GM12892 (cell line): ENCODE results near the gene HNRNPD. TPM values are rescaled to one million over a fixed set of nuclear protein-coding genes. Genes with fewer than 3 reads are reported as not detected.
"Not testable (repeated sequence)": the region's sequence is repeated elsewhere in the genome, so short reads cannot be mapped to it uniquely, and the experiment has no call there.

Source experiments
- DNase-seq: peaks from one replicate; pipeline ENCODE4 v3.0.0; 2011; ENCODE audit not compliant: insufficient read length
- FAIRE-seq: peaks from 2 replicates; lab custom pipeline; 2011; peaks lifted over from hg19 to GRCh38; lab: Jason Lieb, UNC
- POLR2A ChIP-seq: IDR thresholded peaks from 2 replicates; pipeline ENCODE4 v1.6.1; 2011; ENCODE audit warnings: low read depth, low read length, control low read depth
- POLR2AphosphoS5 ChIP-seq: IDR thresholded peaks from 2 replicates; pipeline ENCODE4 v1.6.1; 2011; ENCODE audit warnings: low read depth, low read length, control low read depth
- TAF1 ChIP-seq: IDR thresholded peaks from 2 replicates; pipeline ENCODE4 v1.6.1; 2011; ENCODE audit warnings: low read depth, mild to moderate bottlenecking, control low read depth, low read length, borderline replicate concordance
- polyA plus RNA-seq: library from polyadenylated mRNA; unstranded; fragments of >200 nt; gene quantifications from one replicate; pipeline ENCODE4 v1.2.1, GENCODE V29; 2012; ENCODE audit warnings: missing spikeins, inconsistent platforms; ENCODE audit not compliant: missing spikeins

Gene HNRNPD
- polyA plus RNA-seq, result 267 TPM

- peak; percentile 97 for FAIRE-seq
- peak; percentile 96 for TF ChIP-seq POLR2A
- peak; percentile 74 for TF ChIP-seq TAF1
- TF ChIP-seq POLR2AphosphoS5, result peak; percentile 90
- DNase-seq, result peak; percentile 82
These were observed at the start of gene HNRNPD for GRCh38 chr4:82373816-82374625. TSS of gene HNRNPD (minus strand) at chr4:82373991. CDS start at chr4:82373678, 313 bp downstream.

- no peak for FAIRE-seq
- no peak for DNase-seq
- TF ChIP-seq POLR2AphosphoS5, result no peak
- no peak for TF ChIP-seq TAF1
- no peak; the same call in 1 of the 2 replicates for TF ChIP-seq POLR2A
These were observed 48.8 kb upstream of the HNRNPD start for GRCh38 chr4:82422616-82423015.

GRCh38 chr4:82421796-82422560 lies 48.2 kb upstream of the HNRNPD start:
- TF ChIP-seq POLR2A, result peak; percentile 86
- no peak for TF ChIP-seq TAF1
- TF ChIP-seq POLR2AphosphoS5, result peak; percentile 83
- FAIRE-seq (no peak), DNase-seq (no peak)

GRCh38 chr4:82419451-82419850 lies 45.7 kb upstream of the HNRNPD start:
- TF ChIP-seq POLR2AphosphoS5 (no peak), POLR2A (no peak), TAF1 (no peak)
- FAIRE-seq (no peak), DNase-seq (no peak)

GRCh38 chr4:82415922-82416365 lies 42.2 kb upstream of the HNRNPD start:
- TF ChIP-seq POLR2A, result no peak
- no peak for TF ChIP-seq POLR2AphosphoS5
- no peak for TF ChIP-seq TAF1
- DNase-seq, result no peak
- no peak for FAIRE-seq

GRCh38 chr4:82415061-82415460 lies 41.3 kb upstream of the HNRNPD start:
- DNase-seq, FAIRE-seq: not testable (repeated sequence)

GRCh38 chr4:82403725-82404124 lies 29.9 kb upstream of the HNRNPD start:
- DNase-seq (no peak), FAIRE-seq (no peak)
- no peak for TF ChIP-seq POLR2A
- no peak for TF ChIP-seq POLR2AphosphoS5
- no peak for TF ChIP-seq TAF1

GRCh38 chr4:82402196-82402775 lies 28.5 kb upstream of the HNRNPD start:
- DNase-seq (no peak), FAIRE-seq (peak; percentile 14)
- TF ChIP-seq POLR2AphosphoS5 (no peak), TAF1 (no peak), POLR2A (no peak)

- DNase-seq (no peak), FAIRE-seq (no peak)
- TF ChIP-seq TAF1 (no peak), POLR2A (no peak), POLR2AphosphoS5 (no peak)
These were observed 27.8 kb upstream of the HNRNPD start for GRCh38 chr4:82401600-82401999.

GRCh38 chr4:82398263-82398662 lies 24.5 kb upstream of the HNRNPD start:
- no peak for DNase-seq
- TF ChIP-seq POLR2A, result no peak
- TF ChIP-seq POLR2AphosphoS5, result no peak
- TF ChIP-seq TAF1, result no peak
- FAIRE-seq, result no peak

GRCh38 chr4:82397527-82397926 lies 23.7 kb upstream of the HNRNPD start:
- DNase-seq, result no peak
- no peak for TF ChIP-seq POLR2AphosphoS5
- TF ChIP-seq POLR2A, result no peak
- TF ChIP-seq TAF1, result no peak
- no peak for FAIRE-seq
